ENCODE results near the gene WAC. TPM values are rescaled to one million over a fixed set of nuclear protein-coding genes. Genes with fewer than 3 reads are reported as not detected.

WAC gene
- polyA plus RNA-seq, 1 donor from 2014 or later: 63.9 TPM

DNA sequence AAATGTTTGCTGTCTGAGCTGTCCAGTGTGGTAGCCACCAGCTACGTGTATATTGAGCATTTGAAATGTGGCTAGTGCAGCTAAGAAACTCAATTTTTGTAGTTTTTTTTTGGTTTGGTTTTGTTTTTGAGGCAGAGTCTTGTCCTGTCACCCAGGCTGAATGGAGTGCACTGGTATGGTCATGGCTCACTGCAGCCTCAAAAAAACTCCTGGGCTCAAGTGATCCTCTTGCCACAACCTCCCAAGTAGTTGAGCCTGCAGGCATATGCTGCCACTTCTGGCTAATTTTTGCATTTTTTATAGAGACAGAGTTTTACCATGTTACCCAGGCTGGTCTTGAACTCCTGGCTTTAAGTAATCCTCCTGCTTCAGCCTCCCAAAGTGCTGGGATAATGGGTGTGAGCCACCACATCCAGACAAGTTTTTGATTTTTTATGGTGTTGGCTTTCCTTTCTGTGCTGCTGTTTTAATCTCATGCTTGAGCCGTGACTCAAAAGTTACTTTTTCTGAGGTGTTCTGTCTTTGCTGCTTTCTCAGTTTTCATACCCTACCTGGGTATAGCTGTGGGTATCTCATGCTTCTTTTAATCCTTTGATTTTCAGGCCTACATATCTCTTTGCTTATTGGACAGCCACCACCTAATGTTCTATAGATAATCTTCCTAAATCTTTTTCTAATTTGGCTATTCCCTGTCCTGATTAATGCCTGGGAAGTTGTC lies 16.0 kb downstream of the WAC start:
- no peaks in the 10 kb centered on the region for H3K36me3 ChIP-seq (ENCODE audit: insufficient read depth, low read length)
- H3K9ac ChIP-seq (ENCODE audit: low read length): no peak overlapping the region
- H4K20me1 ChIP-seq (ENCODE audit: insufficient read depth): no peaks in the 10 kb centered on the region
- H3F3A ChIP-seq (ENCODE audit: insufficient read depth, low read length, poor library complexity, severe bottlenecking): no peaks in the 10 kb centered on the region
- no peak overlapping the region for H2AFZ ChIP-seq (ENCODE audit: low read depth, low read length)
- TF ChIP-seq EP300 (conservative IDR thresholded peaks at IDR 0.05; ENCODE audit: poor library complexity, severe bottlenecking): no peak
- H3K27ac ChIP-seq (ENCODE audit: low read length): no peak overlapping the region
- peaks cover 74% of the 10 kb centered on the region for H3K79me2 ChIP-seq (replicated peaks; ENCODE audit: insufficient read depth, low read length)
- H3K9me2 ChIP-seq (ENCODE audit: insufficient read depth, low read length): no peaks in the 10 kb centered on the region
- H3K4me2 ChIP-seq (ENCODE audit: low read length): no peak overlapping the region
- no peaks in the 10 kb centered on the region for H3K27me3 ChIP-seq (ENCODE audit: insufficient read depth, low read depth, low read length)
- H3K4me3 ChIP-seq (ENCODE audit: low read length): no peak overlapping the region
- H3K9me3 ChIP-seq (ENCODE audit: low read length): no peaks in the 10 kb centered on the region

DNA sequence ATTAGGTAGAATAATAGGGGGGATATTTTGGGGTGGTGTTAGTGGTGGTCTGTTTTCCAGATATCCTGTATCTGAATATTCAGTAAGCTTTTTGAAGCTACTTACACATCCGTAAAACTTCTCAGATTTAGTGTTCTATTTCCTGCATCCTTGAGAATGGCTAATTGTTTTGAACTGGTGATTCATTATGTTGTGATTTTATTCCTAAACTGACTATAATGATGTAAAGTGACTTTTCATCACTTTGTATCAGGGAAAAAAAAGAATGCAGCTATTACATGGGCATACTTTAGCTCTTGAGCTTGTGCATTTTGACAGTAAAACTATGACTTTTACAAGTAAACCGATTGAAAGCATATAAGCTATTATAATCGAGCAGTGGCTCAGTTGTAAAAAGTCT lies 18.2 kb downstream of the WAC start:
- H3K27me3 ChIP-seq (ENCODE audit: insufficient read depth, low read depth, low read length): no peaks in the 10 kb centered on the region
- no peaks in the 10 kb centered on the region for H3K9me3 ChIP-seq (ENCODE audit: low read length)
- no peak for TF ChIP-seq MXI1 (conservative IDR thresholded peaks at IDR 0.05; ENCODE audit: poor library complexity, severe bottlenecking)
- TF ChIP-seq, protein P1, sequence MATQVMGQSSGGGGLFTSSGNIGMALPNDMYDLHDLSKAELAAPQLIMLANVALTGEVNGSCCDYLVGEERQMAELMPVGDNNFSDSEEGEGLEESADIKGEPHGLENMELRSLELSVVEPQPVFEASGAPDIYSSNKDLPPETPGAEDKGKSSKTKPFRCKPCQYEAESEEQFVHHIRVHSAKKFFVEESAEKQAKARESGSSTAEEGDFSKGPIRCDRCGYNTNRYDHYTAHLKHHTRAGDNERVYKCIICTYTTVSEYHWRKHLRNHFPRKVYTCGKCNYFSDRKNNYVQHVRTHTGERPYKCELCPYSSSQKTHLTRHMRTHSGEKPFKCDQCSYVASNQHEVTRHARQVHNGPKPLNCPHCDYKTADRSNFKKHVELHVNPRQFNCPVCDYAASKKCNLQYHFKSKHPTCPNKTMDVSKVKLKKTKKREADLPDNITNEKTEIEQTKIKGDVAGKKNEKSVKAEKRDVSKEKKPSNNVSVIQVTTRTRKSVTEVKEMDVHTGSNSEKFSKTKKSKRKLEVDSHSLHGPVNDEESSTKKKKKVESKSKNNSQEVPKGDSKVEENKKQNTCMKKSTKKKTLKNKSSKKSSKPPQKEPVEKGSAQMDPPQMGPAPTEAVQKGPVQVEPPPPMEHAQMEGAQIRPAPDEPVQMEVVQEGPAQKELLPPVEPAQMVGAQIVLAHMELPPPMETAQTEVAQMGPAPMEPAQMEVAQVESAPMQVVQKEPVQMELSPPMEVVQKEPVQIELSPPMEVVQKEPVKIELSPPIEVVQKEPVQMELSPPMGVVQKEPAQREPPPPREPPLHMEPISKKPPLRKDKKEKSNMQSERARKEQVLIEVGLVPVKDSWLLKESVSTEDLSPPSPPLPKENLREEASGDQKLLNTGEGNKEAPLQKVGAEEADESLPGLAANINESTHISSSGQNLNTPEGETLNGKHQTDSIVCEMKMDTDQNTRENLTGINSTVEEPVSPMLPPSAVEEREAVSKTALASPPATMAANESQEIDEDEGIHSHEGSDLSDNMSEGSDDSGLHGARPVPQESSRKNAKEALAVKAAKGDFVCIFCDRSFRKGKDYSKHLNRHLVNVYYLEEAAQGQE (IDR thresholded peaks at IDR 0.05; ENCODE audit: borderline replicate concordance): no peak
- TF ChIP-seq, protein P2, sequence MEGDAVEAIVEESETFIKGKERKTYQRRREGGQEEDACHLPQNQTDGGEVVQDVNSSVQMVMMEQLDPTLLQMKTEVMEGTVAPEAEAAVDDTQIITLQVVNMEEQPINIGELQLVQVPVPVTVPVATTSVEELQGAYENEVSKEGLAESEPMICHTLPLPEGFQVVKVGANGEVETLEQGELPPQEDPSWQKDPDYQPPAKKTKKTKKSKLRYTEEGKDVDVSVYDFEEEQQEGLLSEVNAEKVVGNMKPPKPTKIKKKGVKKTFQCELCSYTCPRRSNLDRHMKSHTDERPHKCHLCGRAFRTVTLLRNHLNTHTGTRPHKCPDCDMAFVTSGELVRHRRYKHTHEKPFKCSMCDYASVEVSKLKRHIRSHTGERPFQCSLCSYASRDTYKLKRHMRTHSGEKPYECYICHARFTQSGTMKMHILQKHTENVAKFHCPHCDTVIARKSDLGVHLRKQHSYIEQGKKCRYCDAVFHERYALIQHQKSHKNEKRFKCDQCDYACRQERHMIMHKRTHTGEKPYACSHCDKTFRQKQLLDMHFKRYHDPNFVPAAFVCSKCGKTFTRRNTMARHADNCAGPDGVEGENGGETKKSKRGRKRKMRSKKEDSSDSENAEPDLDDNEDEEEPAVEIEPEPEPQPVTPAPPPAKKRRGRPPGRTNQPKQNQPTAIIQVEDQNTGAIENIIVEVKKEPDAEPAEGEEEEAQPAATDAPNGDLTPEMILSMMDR (IDR thresholded peaks at IDR 0.05; ENCODE audit: poor library complexity, severe bottlenecking): no peak
- TF ChIP-seq EP300 (conservative IDR thresholded peaks at IDR 0.05; ENCODE audit: poor library complexity, severe bottlenecking): no peak
- no peak for TF ChIP-seq EZH2 (IDR thresholded peaks at IDR 0.05; ENCODE audit: borderline replicate concordance, insufficient read depth, low read length, poor library complexity, severe bottlenecking)
- TF ChIP-seq POLR2AphosphoS5 (IDR thresholded peaks at IDR 0.05): no peak
- TF ChIP-seq RAD21 (conservative IDR thresholded peaks at IDR 0.05): no peak
- no peak for TF ChIP-seq SMC3 (conservative IDR thresholded peaks at IDR 0.05; ENCODE audit: poor library complexity)
- TF ChIP-seq TAF1 (IDR thresholded peaks at IDR 0.05; ENCODE audit: low read depth): no peak
- H3K27ac ChIP-seq (ENCODE audit: low read length): no peak overlapping the region
- peaks cover 5% of the 10 kb centered on the region for H3K36me3 ChIP-seq (ENCODE audit: insufficient read depth, low read length)
- peaks cover 3% of the 10 kb centered on the region for H4K20me1 ChIP-seq (ENCODE audit: insufficient read depth)
- no peaks in the 10 kb centered on the region for H3K9me2 ChIP-seq (ENCODE audit: insufficient read depth, low read length)
- peaks cover 84% of the 10 kb centered on the region for H3K79me2 ChIP-seq (replicated peaks; ENCODE audit: insufficient read depth, low read length)
- no peak overlapping the region for H3K9ac ChIP-seq (ENCODE audit: low read length)
- H2AFZ ChIP-seq (ENCODE audit: low read depth, low read length): no peak overlapping the region
- H3F3A ChIP-seq (ENCODE audit: insufficient read depth, low read length, poor library complexity, severe bottlenecking): no peaks in the 10 kb centered on the region
- no peak overlapping the region for H3K4me3 ChIP-seq (ENCODE audit: low read length)
- H3K4me2 ChIP-seq (ENCODE audit: low read length): no peak overlapping the region
